ENCODE measurements around the gene MANEAL. TPM values are rescaled to one million over a fixed set of nuclear protein-coding genes. Genes with fewer than 3 reads are reported as not detected.

The MANEAL gene
- total RNA-seq, 1 donor from 2014 or later = 23.8 TPM

GRCh38 chr1:37822906-37823815 lies 29.5 kb downstream of the MANEAL start:
- no peak overlapping the region for H3K27ac Mint-ChIP-seq
- no peak overlapping the region for H3K4me3 Mint-ChIP-seq (ENCODE audit: low read depth)
- H3K27me3 Mint-ChIP-seq = no peaks in the 10 kb centered on the region
- no peak for TF ChIP-seq CTCF (IDR thresholded peaks at IDR 0.05; ENCODE audit: unreplicated experiment)
- no peaks in the 10 kb centered on the region for H3K9me3 Mint-ChIP-seq (ENCODE audit: low read depth)
- DNase-seq (ENCODE audit: low spot score, unreplicated experiment) = no peak
- no peaks in the 10 kb centered on the region for H3K4me1 Mint-ChIP-seq (ENCODE audit: low read depth)
- H3K36me3 Mint-ChIP-seq (ENCODE audit: insufficient read depth) = peaks cover 19% of the 10 kb centered on the region

- H3K27ac Mint-ChIP-seq = no peak overlapping the region
- no peaks in the 10 kb centered on the region for H3K9me3 Mint-ChIP-seq (ENCODE audit: low read depth)
- no peaks in the 10 kb centered on the region for H3K27me3 Mint-ChIP-seq
- H3K4me1 Mint-ChIP-seq (ENCODE audit: low read depth) = no peaks in the 10 kb centered on the region
- H3K4me3 Mint-ChIP-seq (ENCODE audit: low read depth) = no peak overlapping the region
- DNase-seq (ENCODE audit: low spot score, unreplicated experiment) = no peak
- peaks cover 19% of the 10 kb centered on the region for H3K36me3 Mint-ChIP-seq (ENCODE audit: insufficient read depth)
- no peak for TF ChIP-seq CTCF (IDR thresholded peaks at IDR 0.05; ENCODE audit: unreplicated experiment)
These were observed 30.4 kb downstream of the MANEAL start for GRCh38 chr1:37824001-37824400.

GRCh38 chr1:37825506-37825905 lies 31.9 kb downstream of the MANEAL start:
- no peaks in the 10 kb centered on the region for H3K4me1 Mint-ChIP-seq (ENCODE audit: low read depth)
- no peak for TF ChIP-seq CTCF (IDR thresholded peaks at IDR 0.05; ENCODE audit: unreplicated experiment)
- no peak overlapping the region for H3K4me3 Mint-ChIP-seq (ENCODE audit: low read depth)
- no peak for DNase-seq (ENCODE audit: low spot score, unreplicated experiment)
- no peak overlapping the region for H3K27ac Mint-ChIP-seq
- H3K36me3 Mint-ChIP-seq (ENCODE audit: insufficient read depth) = peaks cover 16% of the 10 kb centered on the region
- no peaks in the 10 kb centered on the region for H3K27me3 Mint-ChIP-seq
- no peaks in the 10 kb centered on the region for H3K9me3 Mint-ChIP-seq (ENCODE audit: low read depth)

GRCh38 chr1:37828410-37829074 lies 34.9 kb downstream of the MANEAL start:
- Mint-ChIP-seq H3K4me3 (ENCODE audit: low read depth) (no peak overlapping the region), H3K9me3 (ENCODE audit: low read depth) (no peaks in the 10 kb centered on the region), H3K27ac (no peak overlapping the region), H3K27me3 (no peaks in the 10 kb centered on the region), H3K36me3 (ENCODE audit: insufficient read depth) (peaks cover 15% of the 10 kb centered on the region), H3K4me1 (ENCODE audit: low read depth) (no peaks in the 10 kb centered on the region)
- no peak for TF ChIP-seq CTCF (IDR thresholded peaks at IDR 0.05; ENCODE audit: unreplicated experiment)
- no peak for DNase-seq (ENCODE audit: low spot score, unreplicated experiment)

- TF ChIP-seq CTCF (IDR thresholded peaks at IDR 0.05; ENCODE audit: unreplicated experiment) = no peak
- Mint-ChIP-seq H3K9me3 (ENCODE audit: low read depth) (no peaks in the 10 kb centered on the region), H3K27me3 (no peaks in the 10 kb centered on the region), H3K4me3 (ENCODE audit: low read depth) (no peak overlapping the region), H3K27ac (no peak overlapping the region), H3K4me1 (ENCODE audit: low read depth) (no peaks in the 10 kb centered on the region), H3K36me3 (ENCODE audit: insufficient read depth) (peaks cover 15% of the 10 kb centered on the region)
- no peak for DNase-seq (ENCODE audit: low spot score, unreplicated experiment)
These were observed 37.5 kb downstream of the MANEAL start for GRCh38 chr1:37831109-37831508.
